Stimulated activated CD4-positive, alpha-beta T cell treated with anti-CD3 and anti-CD28 coated beads, Interleukin-2, amount 100 ng/mL, for 24 hours (primary cell): ENCODE measurements around the gene IP6K2.
A peak's percentile ranks its signal among the peaks of the same experiment; 100 is the strongest.

Source experiments
- DNase-seq, 2 donors: peaks; one replicate each; pipeline ENCODE4 v3.0.0-alpha.2; 2020

IP6K2 gene

GRCh38 chr3:48688032-48688736 is 28.8 kb downstream of the IP6K2 start:
- DNase-seq, result no peak

DNA sequence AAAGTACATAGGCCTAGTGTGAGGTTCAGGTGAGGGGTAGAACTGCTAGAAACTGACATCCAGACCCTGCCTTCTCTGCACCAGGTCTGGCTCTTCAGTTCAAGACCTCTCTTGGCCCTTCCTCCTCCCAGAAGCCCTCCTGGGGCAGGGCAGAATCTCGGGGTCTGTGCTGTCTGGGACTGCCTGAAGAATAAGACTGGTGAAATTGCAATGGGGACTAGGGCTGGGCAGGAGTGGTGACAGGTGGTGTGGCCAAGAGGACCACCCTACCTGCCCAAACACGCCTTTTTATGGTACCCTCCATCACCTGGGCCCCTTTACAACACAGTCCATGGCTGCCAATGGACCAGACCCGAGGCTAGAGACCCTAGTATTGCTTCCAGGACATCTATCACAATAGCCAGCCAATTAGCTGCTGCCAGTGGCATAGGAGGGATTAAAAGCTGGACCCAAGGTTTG is 29.8 kb downstream of the IP6K2 start:
- no peak for DNase-seq

DNA sequence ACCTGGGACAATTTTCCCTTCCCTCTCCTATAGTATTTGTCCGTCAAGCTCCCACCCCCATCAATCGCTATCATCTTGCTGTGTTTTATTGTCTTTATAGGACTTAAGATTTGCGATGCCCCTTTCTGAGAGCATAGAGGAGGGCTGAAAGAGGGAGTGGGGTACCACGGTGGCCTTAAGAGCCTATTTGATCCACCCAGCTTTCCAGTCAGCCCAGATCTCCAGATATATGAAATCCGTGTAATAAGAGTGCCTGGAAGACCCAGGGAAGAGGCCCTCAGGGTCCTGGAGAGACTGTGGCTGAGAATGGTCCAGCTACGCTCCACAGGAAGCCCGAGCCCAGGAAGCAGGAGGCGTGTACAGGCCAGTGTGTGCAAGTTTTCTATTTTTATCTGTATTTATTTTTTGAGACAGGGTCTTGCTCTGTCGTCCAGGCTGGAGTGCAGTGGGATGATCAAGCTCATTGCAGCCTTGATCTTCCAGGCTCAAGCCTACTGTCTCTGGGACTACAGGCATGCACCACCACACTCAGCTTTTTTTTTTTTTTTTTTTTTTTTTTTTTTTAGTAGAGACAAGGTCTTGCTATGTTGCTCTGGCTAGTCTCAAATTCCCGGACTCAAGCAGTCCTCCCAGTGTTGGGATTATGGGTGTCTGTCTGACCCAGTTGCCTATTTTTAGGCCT is 30.3 kb downstream of the IP6K2 start:
- no peak for DNase-seq

DNA sequence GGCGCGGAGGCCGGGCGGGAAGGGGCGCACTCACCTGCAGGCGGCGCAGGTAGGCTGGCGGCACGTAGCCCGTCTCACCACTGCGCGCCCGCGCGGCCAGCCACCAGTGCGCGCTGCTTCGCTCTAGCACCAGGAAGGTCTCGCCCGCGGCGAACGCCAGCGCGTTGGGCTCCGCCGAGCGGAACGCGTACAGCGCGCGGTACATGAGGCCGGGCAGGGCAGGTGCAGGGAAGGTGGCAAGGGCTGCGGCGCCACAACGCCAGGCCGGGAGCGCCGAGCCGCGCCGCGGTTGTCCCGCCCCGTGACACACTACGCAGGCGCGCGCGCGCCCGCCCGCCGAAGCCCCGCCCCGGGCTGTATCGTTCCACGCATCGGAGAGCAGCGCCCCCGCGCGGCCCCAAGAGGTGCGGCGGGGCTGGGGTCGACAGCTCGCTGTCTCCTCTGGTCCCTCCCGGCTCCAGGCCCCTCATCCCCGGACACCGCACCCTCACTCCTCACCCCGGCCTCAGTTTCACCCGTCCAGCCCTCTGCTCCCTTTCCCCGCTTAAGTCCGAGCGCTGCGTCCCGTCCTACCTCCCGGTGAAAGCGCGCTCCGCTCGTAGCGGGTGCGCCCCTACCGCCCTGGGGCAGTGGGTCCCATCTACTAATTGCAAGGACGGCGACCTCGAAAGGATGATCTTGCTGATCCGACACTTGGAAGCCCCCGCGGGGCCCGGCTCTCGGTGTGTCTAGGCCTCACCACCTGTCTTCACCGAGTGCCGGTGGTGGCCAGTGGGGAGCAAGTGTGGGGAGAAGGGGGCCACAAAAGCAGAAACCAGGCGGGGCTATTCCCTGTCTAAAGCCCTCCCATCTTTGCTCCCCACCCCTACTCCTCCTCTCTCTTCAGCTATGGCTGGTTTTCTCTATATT is 31.2 kb downstream of the IP6K2 start, which contains the start of gene NCKIPSD:
Gene NCKIPSD (minus strand): TSS at position 313 of the 909 bp plus-strand sequence. CDS start 108 bp downstream, at position 205.
- peak; percentile 93 to 95 for DNase-seq

DNA sequence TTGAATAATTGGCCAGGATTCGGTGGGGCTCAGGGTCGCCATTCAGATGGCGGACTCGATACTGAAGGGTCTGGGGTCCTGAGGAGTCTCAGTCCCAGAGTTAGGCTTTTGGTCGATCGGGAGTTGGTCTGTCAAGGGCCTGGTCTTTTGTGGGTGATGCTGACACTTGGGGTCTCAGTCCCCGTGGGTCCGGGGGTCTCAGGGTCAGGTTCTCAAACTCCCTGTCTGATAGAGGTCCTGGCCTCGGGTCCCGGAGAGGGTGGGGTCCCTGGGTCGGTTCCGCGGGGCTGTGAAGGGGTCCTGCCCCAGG is 31.8 kb downstream of the IP6K2 start:
- no peak for DNase-seq

DNA sequence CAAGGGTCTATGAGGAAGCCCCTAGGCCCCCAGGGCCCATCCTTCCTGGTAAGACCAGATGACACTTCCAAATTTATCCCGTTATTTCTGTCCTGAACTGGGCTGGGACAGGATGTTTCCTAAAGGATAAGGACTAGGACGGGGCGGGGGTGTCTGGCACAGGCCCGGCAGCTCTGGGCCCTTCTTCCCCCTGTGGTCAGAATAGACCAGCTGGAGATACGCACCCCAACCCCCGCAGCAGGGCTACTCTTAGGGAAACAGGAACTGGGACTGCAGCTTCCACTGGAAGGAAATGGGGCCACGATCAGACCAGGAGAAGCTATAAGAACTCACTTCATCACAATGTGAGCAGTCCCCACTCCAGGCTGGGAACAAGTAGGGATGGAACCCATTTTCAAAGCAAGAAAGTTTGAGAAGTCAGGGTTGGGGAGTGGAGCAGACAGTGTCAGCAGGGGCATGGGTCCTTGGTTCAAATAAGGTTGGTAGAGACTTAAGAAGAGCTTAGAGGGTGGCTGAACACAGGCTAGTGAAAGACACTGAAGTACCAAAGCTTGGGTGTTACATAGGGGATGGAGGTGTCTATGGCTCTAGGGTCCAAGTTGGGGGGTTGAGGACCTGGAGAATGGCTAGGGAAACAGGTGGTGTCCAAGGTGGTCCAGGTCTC is 32.4 kb downstream of the IP6K2 start:
- DNase-seq, result no peak

- DNase-seq, result no peak
Observed at GRCh38 chr3:48684054-48684349, 33.0 kb downstream of the IP6K2 start.

- DNase-seq, result no peak
Observed at GRCh38 chr3:48682786-48683185, 34.2 kb downstream of the IP6K2 start.

DNA sequence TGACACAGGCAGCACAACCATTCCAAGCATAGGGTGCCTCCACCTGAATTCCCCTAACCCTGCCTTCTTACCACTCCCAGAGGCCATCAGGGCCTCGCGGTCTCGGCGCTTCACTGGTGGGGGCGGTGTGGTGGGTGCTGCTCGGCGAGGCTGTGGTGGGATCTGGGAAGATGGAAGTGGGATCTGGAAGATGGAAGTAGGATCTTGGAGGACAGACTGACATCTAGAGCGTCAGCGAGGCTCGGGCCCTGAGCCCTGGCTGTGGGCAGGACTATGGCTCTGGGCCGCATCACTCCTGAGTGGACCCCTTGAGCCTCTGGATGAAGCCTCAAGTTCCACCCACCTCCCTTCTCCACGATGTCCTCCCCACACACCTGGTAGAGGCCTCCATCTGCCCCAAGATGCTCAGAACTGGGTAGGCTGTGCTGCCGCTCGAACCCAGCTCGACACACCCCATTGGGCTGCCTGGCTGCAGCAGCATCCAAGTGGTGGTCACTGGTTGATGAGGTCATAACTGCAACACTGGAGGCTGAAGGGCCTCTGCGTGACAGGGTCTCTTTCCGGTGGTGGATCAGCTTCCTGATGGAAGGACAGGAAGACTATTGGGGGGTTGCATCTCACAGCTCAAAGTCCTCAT is 34.9 kb downstream of the IP6K2 start:
- no peak for DNase-seq

- no peak for DNase-seq
Observed at GRCh38 chr3:48681541-48681880, 35.5 kb downstream of the IP6K2 start.

DNA sequence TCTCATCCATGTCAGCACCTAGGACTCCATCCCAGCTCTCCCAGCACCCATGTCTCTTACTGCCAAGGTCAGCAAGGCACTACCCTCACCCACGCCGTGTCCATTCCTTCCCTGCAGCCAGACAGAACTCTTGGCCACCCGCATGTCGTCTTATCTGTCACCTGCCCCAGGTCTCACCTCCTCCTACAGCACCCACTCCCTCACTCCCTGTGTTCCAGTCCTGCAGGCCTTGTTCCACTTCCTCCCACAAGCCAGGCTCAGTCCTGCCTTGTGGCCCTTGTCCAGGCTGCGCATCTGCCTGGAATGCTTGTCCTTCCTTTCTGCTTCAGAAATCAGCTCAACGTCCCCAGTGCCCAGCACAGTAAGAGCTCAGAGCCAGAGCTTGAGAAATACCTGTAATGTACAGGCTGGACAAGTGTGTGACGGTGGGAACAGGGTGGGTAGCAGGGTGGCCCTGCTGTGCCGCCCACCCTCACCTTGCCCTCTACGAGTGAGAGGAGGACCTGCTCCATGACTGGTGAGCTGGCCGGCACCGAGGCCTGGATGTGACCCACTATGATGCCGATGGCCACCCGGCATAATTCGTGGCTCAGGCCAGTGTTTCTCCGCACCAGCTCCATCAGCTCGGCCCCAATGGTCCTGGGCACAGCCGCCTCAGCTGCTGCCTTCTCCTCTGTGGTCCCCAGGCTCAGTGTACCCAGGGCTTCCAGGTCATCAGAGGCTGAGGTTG is 36.0 kb downstream of the IP6K2 start:
- no peak for DNase-seq

DNA sequence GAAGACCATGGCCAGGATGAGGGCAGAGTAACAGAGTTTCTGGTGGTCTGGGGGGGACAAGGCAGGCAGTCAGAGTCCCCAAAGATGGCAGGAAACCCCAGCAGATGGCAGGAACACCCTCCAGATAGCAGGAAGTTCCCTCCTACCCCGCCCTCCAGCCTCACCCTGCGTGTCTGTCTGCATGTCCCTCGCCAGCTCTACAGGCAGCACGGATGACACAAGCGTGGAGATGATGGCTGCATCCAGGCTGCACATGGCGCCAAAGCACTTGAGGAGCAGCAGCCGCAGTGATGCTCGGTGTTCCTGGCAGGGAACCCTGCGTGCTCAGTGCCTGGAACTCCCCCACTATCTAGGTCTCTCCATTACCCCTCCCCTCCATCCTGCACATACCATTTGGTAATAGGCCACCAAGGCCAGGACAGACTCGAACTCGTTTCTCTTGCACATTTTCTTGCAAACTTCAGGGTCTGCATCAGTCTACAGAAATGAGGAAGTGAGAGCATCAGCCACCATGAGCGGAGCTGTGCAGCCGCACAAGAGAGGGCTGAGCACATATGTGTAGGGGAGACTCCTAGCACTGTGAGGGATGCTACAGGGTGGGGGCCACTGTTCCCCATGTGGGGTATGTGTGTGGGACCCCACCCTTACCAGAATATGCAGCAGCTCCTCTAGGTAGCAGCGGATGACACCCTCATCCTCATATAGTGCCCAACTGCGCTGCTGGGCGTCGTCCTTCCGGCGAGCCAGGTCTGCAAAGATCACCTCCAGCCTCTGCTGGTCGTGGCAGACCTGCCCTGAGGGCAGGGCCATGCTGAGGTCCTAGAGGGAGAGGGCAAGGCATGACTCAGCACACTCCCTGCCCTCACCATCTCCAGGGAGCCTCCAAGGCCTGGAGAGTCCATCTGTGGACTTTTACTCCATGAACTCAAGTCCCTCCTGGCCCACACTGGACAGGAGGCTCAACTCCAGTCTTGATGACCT is 37.3 kb downstream of the IP6K2 start:
- DNase-seq, result no peak

- DNase-seq, result no peak
Observed at GRCh38 chr3:48678566-48679380, 38.2 kb downstream of the IP6K2 start.

GRCh38 chr3:48678056-48678455 is 39.0 kb downstream of the IP6K2 start:
- DNase-seq, result no peak

DNA sequence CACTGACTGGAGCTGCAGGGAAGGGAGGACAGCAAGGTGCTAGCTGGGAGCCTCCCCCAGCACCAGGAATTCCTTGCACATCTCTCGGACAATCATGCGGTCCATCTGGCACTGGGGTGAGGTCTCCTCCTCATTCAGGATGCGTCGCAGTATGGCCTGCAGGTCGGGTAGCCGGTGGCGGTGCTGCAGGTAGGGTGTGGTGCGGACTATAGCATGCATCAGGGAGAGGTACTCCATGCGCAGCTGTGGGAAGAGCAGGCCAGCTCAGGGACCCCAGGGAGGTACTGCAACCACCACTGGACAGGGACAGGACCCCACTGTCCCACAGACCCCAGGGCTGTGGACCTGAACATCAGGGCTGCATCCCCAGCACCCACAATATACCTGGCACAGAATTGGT is 42.5 kb downstream of the IP6K2 start:
- no peak for DNase-seq

GRCh38 chr3:48672522-48672921 is 44.5 kb downstream of the IP6K2 start:
- DNase-seq, result no peak

- DNase-seq, result no peak
Observed at GRCh38 chr3:48664929-48665328, 52.1 kb downstream of the IP6K2 start.

DNA sequence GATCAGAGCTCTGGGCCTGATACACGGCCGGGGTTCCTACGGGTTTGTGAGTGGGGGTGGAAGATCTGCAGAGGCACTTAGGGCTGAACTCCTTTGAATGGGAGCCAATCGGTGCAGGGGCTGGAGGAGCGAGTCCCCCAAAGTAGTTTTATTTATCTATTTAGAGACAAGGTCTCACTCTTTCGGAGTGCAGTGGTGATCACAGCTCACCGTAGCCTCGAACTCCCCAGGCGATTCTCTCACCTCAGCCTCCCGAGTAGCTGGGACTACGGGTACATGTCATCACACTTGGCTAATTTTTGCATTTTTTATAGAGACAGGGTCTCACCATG is 52.7 kb downstream of the IP6K2 start:
- DNase-seq, result no peak

- DNase-seq, result peak; percentile 87 to 94
Observed at GRCh38 chr3:48663489-48664312, 53.3 kb downstream of the IP6K2 start.
